ENCODE measurements around the gene USP43.

DNA sequence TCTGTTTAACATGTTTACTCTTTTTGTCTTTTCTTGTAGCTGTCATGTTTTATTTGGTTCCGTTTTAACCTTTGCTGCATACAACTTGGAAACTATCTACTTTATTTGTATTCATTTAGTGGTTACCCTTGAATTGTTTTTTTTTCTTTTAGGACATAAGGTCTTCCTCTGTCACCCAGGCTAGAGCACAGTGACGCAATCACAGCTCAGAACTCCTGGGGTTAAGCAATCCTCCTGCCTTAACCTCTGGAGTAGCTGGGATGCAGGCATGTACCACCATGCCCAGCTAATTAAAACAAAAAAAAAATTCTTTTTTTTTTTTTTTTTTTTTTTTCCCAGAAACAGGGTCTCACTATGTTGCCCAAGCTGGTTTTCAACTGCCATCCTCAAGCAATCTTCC is 29.8 kb upstream of the USP43 start:
- TF ChIP-seq EZH2 (IDR thresholded peaks at IDR 0.05), result no peak
- TF ChIP-seq, protein P1, sequence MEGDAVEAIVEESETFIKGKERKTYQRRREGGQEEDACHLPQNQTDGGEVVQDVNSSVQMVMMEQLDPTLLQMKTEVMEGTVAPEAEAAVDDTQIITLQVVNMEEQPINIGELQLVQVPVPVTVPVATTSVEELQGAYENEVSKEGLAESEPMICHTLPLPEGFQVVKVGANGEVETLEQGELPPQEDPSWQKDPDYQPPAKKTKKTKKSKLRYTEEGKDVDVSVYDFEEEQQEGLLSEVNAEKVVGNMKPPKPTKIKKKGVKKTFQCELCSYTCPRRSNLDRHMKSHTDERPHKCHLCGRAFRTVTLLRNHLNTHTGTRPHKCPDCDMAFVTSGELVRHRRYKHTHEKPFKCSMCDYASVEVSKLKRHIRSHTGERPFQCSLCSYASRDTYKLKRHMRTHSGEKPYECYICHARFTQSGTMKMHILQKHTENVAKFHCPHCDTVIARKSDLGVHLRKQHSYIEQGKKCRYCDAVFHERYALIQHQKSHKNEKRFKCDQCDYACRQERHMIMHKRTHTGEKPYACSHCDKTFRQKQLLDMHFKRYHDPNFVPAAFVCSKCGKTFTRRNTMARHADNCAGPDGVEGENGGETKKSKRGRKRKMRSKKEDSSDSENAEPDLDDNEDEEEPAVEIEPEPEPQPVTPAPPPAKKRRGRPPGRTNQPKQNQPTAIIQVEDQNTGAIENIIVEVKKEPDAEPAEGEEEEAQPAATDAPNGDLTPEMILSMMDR (IDR thresholded peaks at IDR 0.05), result no peak
- TF ChIP-seq EZH2phosphoT487 (IDR thresholded peaks at IDR 0.05), result no peak

Data from neural progenitor cell (in vitro differentiated cells).